Mucosa of rectum (tissue), 2 donors: ENCODE measurements around the gene CTRL.
A peak's percentile ranks its signal among the peaks of the same experiment; 100 is the strongest.

Source experiments
- H3K27ac ChIP-seq, 2 donors: one replicate each; pipeline ENCODE4 v1.7.0; 2013; ENCODE audit warnings: inconsistent platforms in 2 of 2, low read depth in 2 of 2, low read length in 2 of 2
- H3K27me3 ChIP-seq, 2 donors: one replicate each; pipeline ENCODE4 v1.7.0; 2013; ENCODE audit warnings: low read length in 2 of 2; ENCODE audit not compliant: control insufficient read depth in 2 of 2, insufficient read depth in 2 of 2
- H3K36me3 ChIP-seq, 2 donors: one replicate each; pipeline ENCODE4 v1.7.0; 2013; ENCODE audit warnings: low read length in 2 of 2; ENCODE audit not compliant: control insufficient read depth in 2 of 2, insufficient read depth in 2 of 2
- H3K4me1 ChIP-seq, 2 donors: one replicate each; pipeline ENCODE4 v1.7.0; 2013; ENCODE audit warnings: low read length in 2 of 2, mild to moderate bottlenecking in 1 of 2; ENCODE audit not compliant: control insufficient read depth in 2 of 2, insufficient read depth in 2 of 2
- H3K4me3 ChIP-seq, 2 donors: one replicate each; pipeline ENCODE4 v1.7.0; 2013; ENCODE audit warnings: low read length in 2 of 2
- H3K9ac ChIP-seq, 2 donors: one replicate each; pipeline ENCODE4 v1.7.0; 2013; ENCODE audit warnings: low read length in 2 of 2, low read depth in 1 of 2, mild to moderate bottlenecking in 1 of 2
- H3K9me3 ChIP-seq, 2 donors: one replicate each; pipeline ENCODE4 v1.7.0; 2013; ENCODE audit warnings: low read length in 2 of 2; ENCODE audit not compliant: control insufficient read depth in 2 of 2
- donor health status: healthy.
- donor health status: Normal muscosa, but diverticular disease.

Gene CTRL

GRCh38 chr16:67934306-67935100, 2.8 kb upstream of the CTRL start:
- Histone ChIP-seq H3K9ac (peak overlapping the region in 1 of 2 donors; percentile 98), H3K9me3 (no peaks in the 10 kb centered on the region), H3K4me1 (peaks cover 18 to 20% of the 10 kb centered on the region in 2 donors), H3K27me3 (no peaks in the 10 kb centered on the region), H3K4me3 (peak overlapping the region; percentile 0 to 95), H3K36me3 (peaks cover 21 to 49% of the 10 kb centered on the region in 2 donors), H3K27ac (no peak overlapping the region)

GRCh38 chr16:67933805-67934204, 2.1 kb upstream of the CTRL start:
- Histone ChIP-seq H3K27me3 (no peaks in the 10 kb centered on the region), H3K27ac (no peak overlapping the region), H3K9me3 (no peaks in the 10 kb centered on the region), H3K4me1 (peaks cover 18 to 20% of the 10 kb centered on the region in 2 donors), H3K9ac (no peak overlapping the region), H3K4me3 (no peak overlapping the region), H3K36me3 (peaks cover 21 to 55% of the 10 kb centered on the region in 2 donors)

GRCh38 chr16:67932462-67932840, 789 bp upstream of the CTRL start:
- Histone ChIP-seq H3K27ac (no peak overlapping the region), H3K27me3 (no peaks in the 10 kb centered on the region), H3K9ac (no peak overlapping the region), H3K4me3 (no peak overlapping the region), H3K36me3 (peaks cover 30 to 64% of the 10 kb centered on the region in 2 donors), H3K9me3 (no peaks in the 10 kb centered on the region), H3K4me1 (peaks cover 18 to 19% of the 10 kb centered on the region in 2 donors)

GRCh38 chr16:67930678-67931211, 917 bp downstream of the CTRL start:
- Histone ChIP-seq H3K36me3 (peaks cover 41 to 63% of the 10 kb centered on the region in 2 donors), H3K27ac (no peak overlapping the region)

GRCh38 chr16:67930191-67930590, 1.5 kb downstream of the CTRL start:
- no peak overlapping the region for H3K27ac ChIP-seq
- peaks cover 7% of the 10 kb centered on the region in 2 donors for H3K4me1 ChIP-seq
- peaks cover 40 to 63% of the 10 kb centered on the region in 2 donors for H3K36me3 ChIP-seq
- no peaks in the 10 kb centered on the region for H3K27me3 ChIP-seq
- H3K9me3 ChIP-seq, result no peaks in the 10 kb centered on the region
- no peak overlapping the region for H3K4me3 ChIP-seq
- no peak overlapping the region for H3K9ac ChIP-seq

More at GRCh38 chr16:67930678-67931211, 917 bp downstream of the CTRL start:
- H3K9ac ChIP-seq, result no peak overlapping the region
- H3K9me3 ChIP-seq, result no peaks in the 10 kb centered on the region
- no peak overlapping the region for H3K4me3 ChIP-seq
- H3K27me3 ChIP-seq, result no peaks in the 10 kb centered on the region
- peaks cover 10 to 11% of the 10 kb centered on the region in 2 donors for H3K4me1 ChIP-seq

- Histone ChIP-seq H3K9ac (no peak overlapping the region), H3K27ac (no peak overlapping the region), H3K36me3 (peaks cover 26 to 52% of the 10 kb centered on the region in 2 donors), H3K4me1 (no peaks in the 10 kb centered on the region), H3K4me3 (no peak overlapping the region), H3K27me3 (no peaks in the 10 kb centered on the region), H3K9me3 (no peaks in the 10 kb centered on the region)
These were observed 2.9 kb downstream of the CTRL start for GRCh38 chr16:67928561-67929364.

- no peak overlapping the region for H3K27ac ChIP-seq
- no peaks in the 10 kb centered on the region for H3K4me1 ChIP-seq
- H3K9ac ChIP-seq, result no peak overlapping the region
These were observed 3.5 kb downstream of the CTRL start for GRCh38 chr16:67928147-67928546.

GRCh38 chr16:67927131-67927941, 4.3 kb downstream of the CTRL start:
- Histone ChIP-seq H3K4me1 (no peaks in the 10 kb centered on the region), H3K27me3 (no peaks in the 10 kb centered on the region), H3K4me3 (no peak overlapping the region), H3K36me3 (peaks cover 28 to 50% of the 10 kb centered on the region in 2 donors), H3K9me3 (no peaks in the 10 kb centered on the region), H3K27ac (no peak overlapping the region), H3K9ac (no peak overlapping the region)

More at GRCh38 chr16:67928147-67928546, 3.5 kb downstream of the CTRL start:
- Histone ChIP-seq H3K36me3 (peaks cover 25 to 52% of the 10 kb centered on the region in 2 donors), H3K4me3 (no peak overlapping the region), H3K27me3 (no peaks in the 10 kb centered on the region), H3K9me3 (no peaks in the 10 kb centered on the region)

- no peaks in the 10 kb centered on the region for H3K27me3 ChIP-seq
- no peaks in the 10 kb centered on the region for H3K4me1 ChIP-seq
- no peak overlapping the region for H3K9ac ChIP-seq
- peaks cover 31 to 41% of the 10 kb centered on the region in 2 donors for H3K36me3 ChIP-seq
- no peak overlapping the region for H3K4me3 ChIP-seq
- H3K9me3 ChIP-seq, result no peaks in the 10 kb centered on the region
- no peak overlapping the region for H3K27ac ChIP-seq
These were observed 5.4 kb downstream of the CTRL start for GRCh38 chr16:67926181-67926750.
